ENCODE results near the gene GPI.

- TF ChIP-seq ZNF17 (CRISPR knock-in tag; IDR thresholded peaks at IDR 0.05), result no peak
- TF ChIP-seq STAT6 (CRISPR knock-in tag; IDR thresholded peaks at IDR 0.05; ENCODE audit: borderline replicate concordance), result no peak
- TF ChIP-seq NFIB (CRISPR knock-in tag; IDR thresholded peaks at IDR 0.05; ENCODE audit: borderline replicate concordance), result no peak
- TF ChIP-seq ZNF556 (CRISPR knock-in tag; IDR thresholded peaks at IDR 0.05; ENCODE audit: borderline replicate concordance), result no peak
- TF ChIP-seq ZNF800 (CRISPR knock-in tag; IDR thresholded peaks at IDR 0.05), result no peak
- TF ChIP-seq RFX5 (IDR thresholded peaks at IDR 0.05; ENCODE audit: low read depth, low read length), result no peak
- TF ChIP-seq ZNF207 (IDR thresholded peaks at IDR 0.05; ENCODE audit: borderline replicate concordance), result no peak
- no peak for TF ChIP-seq JUND (CRISPR knock-in tag; IDR thresholded peaks at IDR 0.05)
- no peak for TF ChIP-seq ZBTB3 (CRISPR knock-in tag; IDR thresholded peaks at IDR 0.05; ENCODE audit: borderline replicate concordance, low read depth)
- TF ChIP-seq IRF9 (CRISPR knock-in tag; IDR thresholded peaks at IDR 0.05; ENCODE audit: borderline replicate concordance), result no peak
These were observed 16.0 kb upstream of the GPI start for GRCh38 chr19:34348899-34349487.
